ENCODE measurements around the gene RBM12. TPM values are rescaled to one million over a fixed set of nuclear protein-coding genes. Genes with fewer than 3 reads are reported as not detected.

Gene RBM12
- total and polyA plus RNA-seq, 12 donors: 6.0 to 63.0 (median 51.5) TPM

DNA sequence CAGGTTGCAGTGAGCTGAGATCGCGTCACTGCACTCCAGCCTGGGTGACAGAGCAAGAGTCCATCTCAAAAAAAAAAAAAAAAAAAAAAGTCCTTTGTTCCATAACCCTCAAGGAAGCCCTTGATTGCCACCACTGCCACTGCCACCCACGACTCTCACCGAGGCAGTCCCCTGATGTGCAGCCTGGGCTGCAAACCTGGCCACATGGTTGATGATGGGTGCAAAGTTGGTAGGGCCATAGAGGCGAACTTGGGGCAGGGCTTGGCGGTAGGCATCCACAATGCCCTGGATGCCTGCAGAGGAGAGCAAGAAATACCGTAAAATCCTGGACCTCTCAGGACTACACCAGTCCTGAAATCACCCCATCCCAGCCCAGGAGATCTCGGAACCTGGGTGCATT is 37.6 kb downstream of the RBM12 start:
- DNase-seq: no peak
- Histone ChIP-seq H3K4me3 (no peak overlapping the region), H3K27me3 (no peaks in the 10 kb centered on the region), H3K4me1 (no peaks in the 10 kb centered on the region), H3K36me3 (peaks cover 0 to 90% (median 59%) of the 10 kb centered on the region in 9 donors), H3K9me3 (no peaks in the 10 kb centered on the region), H3K27ac (no peak overlapping the region)
- 95 to 98% methylated on average over 7 to 8 of the region's 8 CpGs for WGBS, 2 donors
- no peak for ATAC-seq
- no peak for TF ChIP-seq CTCF (IDR thresholded peaks at IDR 0.05)
- intact Hi-C loops (cut with DNase I): no loop called here

DNA sequence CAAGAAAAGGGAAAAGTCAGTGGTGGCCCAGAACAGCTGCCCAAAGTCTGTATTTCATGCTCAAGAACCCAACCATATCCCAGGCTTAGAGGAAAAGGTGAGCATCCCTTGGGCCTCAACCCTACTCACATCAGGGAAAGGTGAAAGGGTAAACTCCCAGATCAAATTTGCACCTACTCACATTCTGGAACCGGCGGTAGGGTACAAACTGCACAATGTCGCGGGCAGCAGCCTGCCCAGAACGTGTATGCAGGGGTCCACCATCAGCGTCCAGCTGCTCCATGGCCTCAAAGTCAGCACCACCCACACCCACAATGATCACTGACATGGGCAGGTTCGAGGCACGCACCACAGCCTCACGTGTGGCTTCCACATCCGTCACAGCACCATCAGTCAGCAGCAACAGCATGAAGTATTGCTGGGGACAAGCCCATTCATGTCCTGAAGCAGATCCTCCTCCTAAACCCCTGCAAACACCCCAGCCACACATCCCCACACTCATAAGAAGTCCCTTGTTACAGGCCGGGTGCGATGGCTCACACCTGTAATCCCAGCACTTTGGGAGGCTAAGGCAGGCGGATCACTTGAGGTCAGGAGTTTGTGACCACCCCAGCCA is 38.2 kb downstream of the RBM12 start:
- Histone ChIP-seq H3K36me3 (peaks cover 0 to 87% (median 57%) of the 10 kb centered on the region in 9 donors), H3K4me3 (no peak overlapping the region), H3K9me3 (no peaks in the 10 kb centered on the region), H3K27me3 (no peaks in the 10 kb centered on the region), H3K27ac (no peak overlapping the region), H3K4me1 (no peaks in the 10 kb centered on the region)
- WGBS, 2 donors: 95 to 96% methylated on average over 13 of the region's 13 CpGs
- DNase-seq (no peak), ATAC-seq (no peak)
- no peak for TF ChIP-seq CTCF (IDR thresholded peaks at IDR 0.05)
- intact Hi-C loops (cut with DNase I): no loop called here

DNA sequence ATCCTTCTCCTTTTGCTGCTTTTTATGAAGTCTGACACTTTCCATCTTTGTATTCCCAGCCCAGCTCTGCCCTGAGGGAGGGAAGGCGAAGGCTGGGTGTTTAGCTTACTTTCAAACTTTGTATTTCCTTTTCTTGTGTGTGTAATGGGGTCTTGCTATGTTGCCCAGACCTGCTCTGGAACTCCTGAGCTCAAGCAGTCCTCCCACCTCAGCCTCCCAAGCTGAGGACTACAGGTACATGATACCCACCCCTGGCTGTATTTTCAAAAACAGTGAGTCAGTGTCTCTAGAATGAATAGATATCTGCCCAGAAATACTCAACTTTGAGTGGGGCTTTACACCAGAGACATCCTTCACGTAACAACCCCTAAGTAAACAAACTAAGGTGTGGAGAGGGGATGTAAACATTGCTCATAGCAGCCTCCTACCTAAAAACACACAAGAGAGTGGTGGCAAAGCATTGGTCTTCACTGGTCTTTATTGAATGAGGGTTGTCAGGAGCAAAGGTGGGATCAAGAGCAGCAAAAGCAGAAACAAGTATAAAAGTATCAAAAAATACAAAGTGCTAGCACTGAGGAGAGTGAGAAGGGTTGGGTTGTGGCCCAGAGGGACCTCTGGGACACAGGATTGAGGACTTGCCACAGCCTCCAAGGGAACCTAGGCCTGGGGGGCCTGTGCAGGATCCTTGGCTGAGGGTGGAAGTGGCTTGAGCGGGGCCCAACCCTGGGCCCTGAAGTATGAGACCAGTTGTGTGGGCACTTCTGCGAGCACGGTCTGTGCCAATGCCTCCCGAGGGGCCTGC is 38.9 kb downstream of the RBM12 start:
- Histone ChIP-seq H3K36me3 (peaks cover 0 to 87% (median 50%) of the 10 kb centered on the region in 9 donors), H3K27ac (no peak overlapping the region), H3K4me3 (no peak overlapping the region), H3K27me3 (no peaks in the 10 kb centered on the region), H3K9me3 (no peaks in the 10 kb centered on the region), H3K4me1 (no peaks in the 10 kb centered on the region)
- no peak for TF ChIP-seq CTCF (IDR thresholded peaks at IDR 0.05)
- DNase-seq (no peak), ATAC-seq (no peak)
- 96 to 98% methylated on average over 6 of the region's 6 CpGs for WGBS, 2 donors
- intact Hi-C loops (cut with DNase I): no loop called here

GRCh38 chr20:35621560-35621946 is 43.1 kb downstream of the RBM12 start:
- WGBS, 2 donors: 86 to 91% methylated on average over 2 of the region's 2 CpGs
- peaks cover 16 to 35% (median 29%) of the 10 kb centered on the region in 9 donors for H3K4me1 ChIP-seq
- DNase-seq (no peak), ATAC-seq (no peak)
- peaks cover 0 to 45% (median 22%) of the 10 kb centered on the region in 9 donors for H3K36me3 ChIP-seq
- H3K4me3 ChIP-seq: no peak overlapping the region
- H3K27ac ChIP-seq: no peak overlapping the region
- H3K27me3 ChIP-seq: peaks cover 0 to 7% (median 0%) of the 10 kb centered on the region in 7 donors
- TF ChIP-seq CTCF (IDR thresholded peaks at IDR 0.05): no peak
- H3K9me3 ChIP-seq: no peaks in the 10 kb centered on the region
- intact Hi-C loops (cut with DNase I): no loop called here

Measured in heart right ventricle (tissue), 16 donors.